Panc1 (cell line): ENCODE results near the gene ALK.

Experiments
- CTCF ChIP-seq: fragments of 450-650 bp; IDR thresholded peaks from 2 replicates; pipeline ENCODE4 v1.5.1; 2017; ENCODE audit warnings: mild to moderate bottlenecking
- POLR2AphosphoS5 ChIP-seq: IDR thresholded peaks from 2 replicates; pipeline ENCODE4 v1.6.1; 2012; ENCODE audit warnings: mild to moderate bottlenecking, low read depth, low read length, moderate library complexity
- REST ChIP-seq, 2 experiments: IDR thresholded peaks; 2 replicates each; pipeline ENCODE4 v1.6.1; 2011 to 2012; ENCODE audit warnings: low read depth in 2 of 2, control low read depth in 1 of 2, low read length in 1 of 2, mild to moderate bottlenecking in 1 of 2, moderate library complexity in 1 of 2; ENCODE audit not compliant: insufficient read depth in 1 of 2
- SIN3A ChIP-seq: IDR thresholded peaks from 2 replicates; pipeline ENCODE4 v1.6.1; 2012; ENCODE audit warnings: low read depth, mild to moderate bottlenecking, low read length, moderate library complexity, borderline replicate concordance; ENCODE audit not compliant: insufficient read depth

- TF ChIP-seq CTCF (no peak), POLR2AphosphoS5 (no peak), REST (IDR thresholded peaks at IDR 0.05; ENCODE audit: insufficient read depth in 1 of 2, low read depth in 2 of 2, low read length in 1 of 2) (no peak), SIN3A (no peak)
These were observed 391.1 kb downstream of the ALK start for GRCh38 chr2:29530281-29530680.
